DOHH2 (cell line): ENCODE data around the gene PML.

Experiments used
- H3F3A ChIP-seq: fragments of 200-600 bp; sonication (generic), shearing (Covaris generic); 2 replicates; pipeline ENCODE4 v1.6.0; 2016; ENCODE audit warnings: antibody characterized with exemption, mild to moderate bottlenecking; ENCODE audit not compliant: control insufficient read depth, insufficient read depth
- H3K27ac ChIP-seq: fragments of 200-600 bp; sonication (generic); 2 replicates; pipeline ENCODE4 v1.5.1; 2014; ENCODE audit warnings: low read depth, mild to moderate bottlenecking, low read length, moderate library complexity
- H3K27me3 ChIP-seq: fragments of 200-600 bp; sonication (generic); 2 replicates; pipeline ENCODE4 v1.6.1; 2014; ENCODE audit warnings: mild to moderate bottlenecking, low read length, mixed read lengths; ENCODE audit not compliant: control insufficient read depth
- H3K36me3 ChIP-seq: fragments of 200-600 bp; sonication (generic); 2 replicates; pipeline ENCODE4 v1.6.1; 2014; ENCODE audit warnings: mild to moderate bottlenecking, low read length, moderate library complexity, mixed read lengths; ENCODE audit not compliant: control insufficient read depth
- H3K4me1 ChIP-seq: fragments of 200-600 bp; sonication (generic); 2 replicates; pipeline ENCODE4 v1.6.1; 2014; ENCODE audit warnings: mild to moderate bottlenecking, low read length, mixed read lengths; ENCODE audit not compliant: control insufficient read depth
- H3K4me2 ChIP-seq: fragments of 200-600 bp; sonication (generic); 2 replicates; pipeline ENCODE4 v1.6.0; 2014; ENCODE audit warnings: mild to moderate bottlenecking, low read length, moderate library complexity
- H3K4me3 ChIP-seq: fragments of 200-600 bp; sonication (generic); 2 replicates; pipeline ENCODE4 v1.5.1; 2014; ENCODE audit warnings: mild to moderate bottlenecking, low read length, mixed read lengths
- H3K79me2 ChIP-seq: fragments of 200-600 bp; sonication (generic); 2 replicates; pipeline ENCODE4 v1.6.1; 2014; ENCODE audit warnings: mild to moderate bottlenecking, low read length, mixed read lengths; ENCODE audit not compliant: control insufficient read depth
- H3K9me2 ChIP-seq: fragments of 200-600 bp; sonication (generic); replicated peaks from 2 replicates; pipeline ENCODE4 v1.6.1; 2014; ENCODE audit warnings: mild to moderate bottlenecking, low read length, mixed read lengths; ENCODE audit not compliant: control insufficient read depth
- H3K9me3 ChIP-seq: fragments of 200-600 bp; sonication (generic); 2 replicates; pipeline ENCODE4 v1.6.1; 2014; ENCODE audit warnings: antibody characterized with exemption, low read length, mixed read lengths; ENCODE audit not compliant: control insufficient read depth, insufficient read depth
- H4K20me1 ChIP-seq: fragments of 200-600 bp; sonication (generic); 2 replicates; pipeline ENCODE4 v1.6.0; 2014; ENCODE audit warnings: low read depth, mild to moderate bottlenecking, antibody characterized with exemption, low read length, moderate library complexity; ENCODE audit not compliant: control insufficient read depth, insufficient read depth
- EZH2phosphoT487 ChIP-seq: fragments of 200-600 bp; sonication (generic); IDR thresholded peaks from 2 replicates; pipeline ENCODE4 v1.6.1; 2017; ENCODE audit warnings: borderline replicate concordance, mild to moderate bottlenecking, antibody characterized with exemption, low read length, moderate library complexity, mixed read lengths
- TF ChIP-seq, protein P1 (sequence below): fragments of 200-600 bp; sonication (generic); IDR thresholded peaks from one replicate; pipeline ENCODE4 v1.5.1; 2014; ENCODE audit warnings: antibody characterized with exemption, mild to moderate bottlenecking, low read depth, low read length; ENCODE audit not compliant: poor library complexity, severe bottlenecking

Gene PML, protein sequence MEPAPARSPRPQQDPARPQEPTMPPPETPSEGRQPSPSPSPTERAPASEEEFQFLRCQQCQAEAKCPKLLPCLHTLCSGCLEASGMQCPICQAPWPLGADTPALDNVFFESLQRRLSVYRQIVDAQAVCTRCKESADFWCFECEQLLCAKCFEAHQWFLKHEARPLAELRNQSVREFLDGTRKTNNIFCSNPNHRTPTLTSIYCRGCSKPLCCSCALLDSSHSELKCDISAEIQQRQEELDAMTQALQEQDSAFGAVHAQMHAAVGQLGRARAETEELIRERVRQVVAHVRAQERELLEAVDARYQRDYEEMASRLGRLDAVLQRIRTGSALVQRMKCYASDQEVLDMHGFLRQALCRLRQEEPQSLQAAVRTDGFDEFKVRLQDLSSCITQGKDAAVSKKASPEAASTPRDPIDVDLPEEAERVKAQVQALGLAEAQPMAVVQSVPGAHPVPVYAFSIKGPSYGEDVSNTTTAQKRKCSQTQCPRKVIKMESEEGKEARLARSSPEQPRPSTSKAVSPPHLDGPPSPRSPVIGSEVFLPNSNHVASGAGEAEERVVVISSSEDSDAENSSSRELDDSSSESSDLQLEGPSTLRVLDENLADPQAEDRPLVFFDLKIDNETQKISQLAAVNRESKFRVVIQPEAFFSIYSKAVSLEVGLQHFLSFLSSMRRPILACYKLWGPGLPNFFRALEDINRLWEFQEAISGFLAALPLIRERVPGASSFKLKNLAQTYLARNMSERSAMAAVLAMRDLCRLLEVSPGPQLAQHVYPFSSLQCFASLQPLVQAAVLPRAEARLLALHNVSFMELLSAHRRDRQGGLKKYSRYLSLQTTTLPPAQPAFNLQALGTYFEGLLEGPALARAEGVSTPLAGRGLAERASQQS

DNA sequence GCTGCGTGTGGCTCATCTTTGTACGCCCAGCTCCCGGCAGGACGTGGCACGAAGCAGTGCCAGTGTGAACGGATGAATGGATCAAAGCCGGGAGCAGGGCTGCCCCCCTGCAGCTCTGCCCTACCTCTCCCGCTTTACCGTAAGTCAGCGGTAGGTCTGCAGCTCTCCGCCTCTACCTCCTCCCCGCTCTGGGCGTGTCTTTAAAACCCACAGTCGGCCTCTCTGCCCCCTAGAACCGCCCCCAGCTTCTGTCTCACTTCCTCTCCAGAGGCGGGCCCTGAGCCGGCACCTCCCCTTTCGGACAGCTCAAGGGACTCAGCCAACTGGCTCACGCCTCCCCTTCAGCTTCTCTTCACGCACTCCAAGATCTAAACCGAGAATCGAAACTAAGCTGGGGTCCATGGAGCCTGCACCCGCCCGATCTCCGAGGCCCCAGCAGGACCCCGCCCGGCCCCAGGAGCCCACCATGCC, at the start of gene PML:
PML (plus strand) TSS at position 304 of the 471 bp plus-strand sequence; CDS start at position 401, 97 bp downstream.
- TF ChIP-seq EZH2phosphoT487: no peak
- TF ChIP-seq, protein P1, sequence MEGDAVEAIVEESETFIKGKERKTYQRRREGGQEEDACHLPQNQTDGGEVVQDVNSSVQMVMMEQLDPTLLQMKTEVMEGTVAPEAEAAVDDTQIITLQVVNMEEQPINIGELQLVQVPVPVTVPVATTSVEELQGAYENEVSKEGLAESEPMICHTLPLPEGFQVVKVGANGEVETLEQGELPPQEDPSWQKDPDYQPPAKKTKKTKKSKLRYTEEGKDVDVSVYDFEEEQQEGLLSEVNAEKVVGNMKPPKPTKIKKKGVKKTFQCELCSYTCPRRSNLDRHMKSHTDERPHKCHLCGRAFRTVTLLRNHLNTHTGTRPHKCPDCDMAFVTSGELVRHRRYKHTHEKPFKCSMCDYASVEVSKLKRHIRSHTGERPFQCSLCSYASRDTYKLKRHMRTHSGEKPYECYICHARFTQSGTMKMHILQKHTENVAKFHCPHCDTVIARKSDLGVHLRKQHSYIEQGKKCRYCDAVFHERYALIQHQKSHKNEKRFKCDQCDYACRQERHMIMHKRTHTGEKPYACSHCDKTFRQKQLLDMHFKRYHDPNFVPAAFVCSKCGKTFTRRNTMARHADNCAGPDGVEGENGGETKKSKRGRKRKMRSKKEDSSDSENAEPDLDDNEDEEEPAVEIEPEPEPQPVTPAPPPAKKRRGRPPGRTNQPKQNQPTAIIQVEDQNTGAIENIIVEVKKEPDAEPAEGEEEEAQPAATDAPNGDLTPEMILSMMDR: no peak
- no peaks in the 10 kb centered on the region for H3K27me3 ChIP-seq
- peak within 1 kb of the TSS; percentile 85 for H3K4me3 ChIP-seq
- H3K27ac ChIP-seq: no peak within 1 kb of the TSS
- H3K9me2 ChIP-seq: no peaks in the 10 kb centered on the region
- no peaks in the 10 kb centered on the region for H3F3A ChIP-seq
- no peaks in the 10 kb centered on the region for H3K9me3 ChIP-seq
- no peaks in the 10 kb centered on the region for H3K36me3 ChIP-seq
- peaks cover 12% of the 10 kb centered on the region for H3K79me2 ChIP-seq
- peaks cover 45% of the 10 kb centered on the region for H3K4me1 ChIP-seq
- peak within 1 kb of the TSS; percentile 95 for H3K4me2 ChIP-seq
- H4K20me1 ChIP-seq: no peaks in the 10 kb centered on the region

DNA sequence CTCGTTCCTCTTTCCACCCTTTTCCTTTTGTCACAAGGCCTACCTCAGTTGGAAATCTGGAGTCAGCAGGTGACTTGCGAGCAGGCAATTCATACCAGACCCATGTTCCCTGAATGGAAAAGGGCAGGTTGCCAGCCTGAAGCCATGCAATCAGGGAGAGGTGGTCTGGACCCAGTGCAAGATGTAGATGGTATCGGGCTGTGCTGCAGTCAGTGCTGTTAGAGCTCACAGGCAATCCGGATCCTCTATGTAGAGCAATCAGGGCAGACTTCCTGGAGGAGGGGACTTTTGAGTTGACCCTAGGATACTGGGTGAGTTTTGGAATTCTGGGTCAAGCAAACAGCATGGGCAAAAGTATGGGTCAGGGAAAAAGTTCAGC, 49.4 kb upstream of the PML start:
- no peaks in the 10 kb centered on the region for H3K9me3 ChIP-seq
- no peaks in the 10 kb centered on the region for H3K36me3 ChIP-seq
- H3K4me1 ChIP-seq: no peaks in the 10 kb centered on the region
- H4K20me1 ChIP-seq: no peaks in the 10 kb centered on the region
- H3K27ac ChIP-seq: no peak overlapping the region
- H3K4me2 ChIP-seq: no peak overlapping the region
- H3F3A ChIP-seq: no peaks in the 10 kb centered on the region
- no peak for TF ChIP-seq EZH2phosphoT487
- TF ChIP-seq, protein P1: no peak
- no peaks in the 10 kb centered on the region for H3K27me3 ChIP-seq
- no peaks in the 10 kb centered on the region for H3K79me2 ChIP-seq
- H3K4me3 ChIP-seq: no peak overlapping the region
- H3K9me2 ChIP-seq: no peaks in the 10 kb centered on the region

DNA sequence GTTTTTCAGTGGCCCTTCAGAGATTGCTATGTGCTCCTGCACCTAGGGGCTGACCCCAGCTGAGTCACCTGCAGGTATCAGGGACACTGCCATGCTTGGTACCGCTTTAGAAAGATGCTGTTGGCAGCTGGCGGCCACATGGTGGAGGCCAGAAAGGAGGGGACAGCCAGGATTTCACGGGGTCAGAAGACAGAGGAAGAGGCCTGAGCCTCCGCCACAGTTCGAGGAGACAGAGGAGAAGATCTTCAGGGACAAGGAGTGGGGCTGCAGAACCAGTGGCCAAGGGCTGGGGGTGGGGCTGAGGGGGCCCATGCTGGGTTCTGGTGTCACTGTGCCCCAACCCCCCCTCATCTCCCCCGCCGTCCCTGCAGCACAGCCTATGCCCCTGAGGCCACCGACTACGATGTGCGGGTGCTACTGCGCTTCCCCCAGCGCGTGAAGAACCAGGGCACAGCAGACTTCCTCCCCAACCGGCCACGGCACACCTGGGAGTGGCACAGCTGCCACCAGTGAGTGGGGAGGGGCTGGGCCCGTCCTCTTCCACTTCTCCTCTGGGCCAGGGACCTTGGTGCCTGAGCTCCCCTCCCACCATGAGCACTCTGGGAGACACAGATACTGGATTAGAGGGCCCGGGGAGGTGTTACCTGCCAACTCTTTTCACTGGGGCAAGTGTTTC, 48.3 kb upstream of the PML start:
- TF ChIP-seq EZH2phosphoT487: no peak
- TF ChIP-seq, protein P1: no peak
- Histone ChIP-seq H4K20me1 (no peaks in the 10 kb centered on the region), H3K4me3 (no peak overlapping the region), H3K79me2 (no peaks in the 10 kb centered on the region), H3K27ac (no peak overlapping the region), H3K27me3 (no peaks in the 10 kb centered on the region), H3K9me3 (no peaks in the 10 kb centered on the region), H3K9me2 (no peaks in the 10 kb centered on the region), H3K36me3 (no peaks in the 10 kb centered on the region), H3K4me1 (peaks cover under 1% of the 10 kb centered on the region; the same call in 1 of the 2 replicates), H3K4me2 (no peak overlapping the region), H3F3A (no peaks in the 10 kb centered on the region)
